K562 (cell line): ENCODE results near the gene HMCN1.

Experiments used
- ZBTB8A ChIP-seq: fragments of 450-650 bp; IDR thresholded peaks from 2 replicates; pipeline ENCODE4 v1.6.1; 2018; ENCODE audit warnings: mild to moderate bottlenecking, moderate library complexity; ENCODE audit not compliant: partially characterized antibody
- ZNF232 ChIP-seq: sonication (generic); formaldehyde crosslinking; IDR thresholded peaks from 2 replicates; pipeline ENCODE4 v1.8.0; 2022; ENCODE audit warnings: mild to moderate bottlenecking, missing genetic modification reagents

- TF ChIP-seq ZBTB8A, result no peak
- TF ChIP-seq ZNF232, result no peak
These were observed 183.5 kb downstream of the HMCN1 start for GRCh38 chr1:185917646-185918045.
